GM13976 (cell line): ENCODE results near the gene SRSF8.

Source experiments
- DNase-seq: peaks from one replicate; pipeline ENCODE4 v3.0.0; 2012; ENCODE audit warnings: low spot score
- in situ Hi-C: fragments of 300-500 bp; cut with MboI; formaldehyde crosslinking; loops from one replicate; pipeline ENCODE4 v1.12.0; 2022; ENCODE audit warnings: low sequenced_read_pairs, mixed read lengths, inconsistent platforms; ENCODE audit not compliant: unreplicated experiment
- TF ChIP-seq, protein P1 (sequence below): IDR thresholded peaks from 2 replicates; pipeline ENCODE4 v1.5.1; 2012; ENCODE audit warnings: borderline replicate concordance, mild to moderate bottlenecking; ENCODE audit not compliant: insufficient read depth; ENCODE audit errors: extremely low read depth, missing control alignments, control extremely low read depth

The SRSF8 gene

DNA sequence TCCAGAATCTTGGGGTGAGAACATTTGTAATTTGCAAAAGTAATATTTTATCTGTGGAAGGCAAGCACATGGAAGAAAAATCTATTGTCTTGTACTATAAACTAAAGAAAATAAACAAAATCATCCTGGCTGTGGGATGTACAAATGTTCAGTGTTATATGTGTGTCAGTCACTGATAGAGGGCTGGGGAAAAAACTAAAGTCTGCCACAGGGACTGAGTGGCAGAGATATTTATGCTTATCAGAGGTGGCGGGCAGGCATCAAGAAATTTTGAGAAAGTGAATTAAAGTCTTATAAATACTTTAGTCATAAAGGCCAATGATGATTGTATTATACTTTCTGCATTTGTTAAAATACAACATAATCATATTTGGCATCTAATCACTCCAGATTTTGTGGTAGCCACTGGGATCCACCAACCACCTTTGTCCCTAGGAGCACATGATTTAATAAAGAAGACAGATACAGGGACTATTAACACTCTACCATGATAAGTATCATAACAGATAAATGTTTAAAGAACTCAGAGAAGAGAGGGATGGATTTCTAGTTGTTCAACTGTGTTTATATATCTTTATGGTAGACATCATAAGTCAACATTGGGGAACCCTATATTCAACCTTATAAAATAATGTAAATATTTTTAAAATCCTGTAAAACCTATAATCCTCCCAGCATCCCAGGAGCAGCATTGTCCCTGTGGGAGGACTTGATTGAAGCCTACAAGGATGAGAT is 20.3 kb downstream of the SRSF8 start:
- DNase-seq, result no peak
- in situ Hi-C loops, result no loop called here
- TF ChIP-seq, protein P1, sequence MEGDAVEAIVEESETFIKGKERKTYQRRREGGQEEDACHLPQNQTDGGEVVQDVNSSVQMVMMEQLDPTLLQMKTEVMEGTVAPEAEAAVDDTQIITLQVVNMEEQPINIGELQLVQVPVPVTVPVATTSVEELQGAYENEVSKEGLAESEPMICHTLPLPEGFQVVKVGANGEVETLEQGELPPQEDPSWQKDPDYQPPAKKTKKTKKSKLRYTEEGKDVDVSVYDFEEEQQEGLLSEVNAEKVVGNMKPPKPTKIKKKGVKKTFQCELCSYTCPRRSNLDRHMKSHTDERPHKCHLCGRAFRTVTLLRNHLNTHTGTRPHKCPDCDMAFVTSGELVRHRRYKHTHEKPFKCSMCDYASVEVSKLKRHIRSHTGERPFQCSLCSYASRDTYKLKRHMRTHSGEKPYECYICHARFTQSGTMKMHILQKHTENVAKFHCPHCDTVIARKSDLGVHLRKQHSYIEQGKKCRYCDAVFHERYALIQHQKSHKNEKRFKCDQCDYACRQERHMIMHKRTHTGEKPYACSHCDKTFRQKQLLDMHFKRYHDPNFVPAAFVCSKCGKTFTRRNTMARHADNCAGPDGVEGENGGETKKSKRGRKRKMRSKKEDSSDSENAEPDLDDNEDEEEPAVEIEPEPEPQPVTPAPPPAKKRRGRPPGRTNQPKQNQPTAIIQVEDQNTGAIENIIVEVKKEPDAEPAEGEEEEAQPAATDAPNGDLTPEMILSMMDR, result no peak

DNA sequence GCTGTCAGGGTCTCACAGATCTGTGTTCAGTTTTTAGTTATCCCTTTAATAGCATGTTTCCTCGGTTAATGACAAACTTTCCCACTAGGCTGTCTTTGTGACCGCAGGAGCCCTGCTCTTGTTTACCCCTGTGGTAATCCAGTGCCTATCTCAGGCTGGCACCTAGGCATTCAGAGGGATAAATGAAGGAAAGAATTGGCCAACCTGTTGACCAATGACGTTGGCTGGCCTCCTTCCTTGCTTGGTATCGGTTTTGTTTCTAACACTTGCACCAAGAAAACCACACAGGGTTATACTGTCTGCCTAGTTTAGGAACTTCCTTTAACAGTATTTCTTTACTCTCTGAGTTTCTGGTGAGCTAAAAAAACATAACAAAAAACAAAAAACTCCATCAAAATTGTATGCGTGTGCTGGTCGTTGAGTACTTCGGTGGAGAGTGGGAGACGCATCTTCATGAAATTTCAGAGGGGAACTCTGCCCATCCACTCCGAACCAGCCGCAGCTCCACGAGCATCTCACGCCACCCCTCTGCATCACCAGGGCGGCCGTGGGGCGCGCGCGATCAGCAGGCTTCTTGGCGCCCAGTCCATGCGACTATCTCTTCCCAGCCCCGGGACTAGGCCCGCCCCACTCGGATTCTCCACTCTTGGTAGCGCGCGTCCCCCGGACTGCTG is 22.4 kb downstream of the SRSF8 start:
- TF ChIP-seq, protein P1, result no peak
- in situ Hi-C loops, result no loop called here
- DNase-seq, result peak; percentile 48

DNA sequence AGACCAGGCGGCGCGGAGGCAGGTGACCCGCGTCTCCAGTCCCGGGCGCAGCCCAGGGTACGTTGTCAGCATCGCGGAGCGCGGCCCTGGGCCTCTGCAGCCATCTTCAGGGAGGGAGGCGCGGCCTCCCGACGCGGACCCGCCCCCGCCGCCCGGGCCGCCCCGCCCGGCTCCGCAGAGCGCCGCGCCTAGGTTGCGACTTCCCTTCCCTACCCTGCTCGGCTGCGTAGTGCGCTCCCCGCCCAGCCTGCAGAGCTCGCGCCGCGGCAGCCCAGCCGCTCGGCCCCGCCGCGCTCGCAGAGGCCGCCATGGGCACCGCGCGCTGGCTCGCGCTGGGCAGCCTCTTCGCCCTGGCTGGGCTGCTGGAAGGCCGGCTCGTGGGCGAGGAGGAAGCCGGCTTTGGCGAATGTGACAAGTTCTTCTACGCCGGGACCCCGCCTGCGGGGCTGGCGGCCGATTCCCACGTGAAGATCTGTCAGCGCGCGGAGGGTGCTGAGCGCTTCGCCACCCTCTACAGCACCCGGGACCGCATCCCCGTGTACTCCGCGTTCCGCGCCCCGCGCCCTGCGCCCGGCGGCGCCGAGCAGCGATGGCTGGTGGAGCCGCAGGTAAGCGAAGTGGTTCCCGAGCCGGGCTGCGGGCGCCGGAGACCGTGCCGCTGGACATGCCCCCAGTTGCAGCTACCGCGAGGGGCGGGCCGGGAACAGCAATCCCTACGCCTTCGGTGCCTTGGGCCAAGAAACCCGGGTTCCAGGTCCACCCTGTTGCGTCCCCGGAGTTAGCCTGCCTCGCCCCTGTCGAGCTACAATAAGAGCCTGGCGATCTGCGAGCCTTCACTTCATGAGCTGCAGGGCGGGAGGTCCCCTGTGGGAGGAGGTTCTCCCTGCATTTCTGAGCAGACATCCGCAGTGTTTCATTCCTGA is 23.2 kb downstream of the SRSF8 start, which contains the start of gene ENDOD1:
TSS of gene ENDOD1 (plus strand) at position 227 of the 923 bp plus-strand sequence. CDS start at position 309, 82 bp downstream.
- in situ Hi-C loops, result no loop called here
- TF ChIP-seq, protein P1, result peak; percentile 3
- peak; percentile 89 for DNase-seq

DNA sequence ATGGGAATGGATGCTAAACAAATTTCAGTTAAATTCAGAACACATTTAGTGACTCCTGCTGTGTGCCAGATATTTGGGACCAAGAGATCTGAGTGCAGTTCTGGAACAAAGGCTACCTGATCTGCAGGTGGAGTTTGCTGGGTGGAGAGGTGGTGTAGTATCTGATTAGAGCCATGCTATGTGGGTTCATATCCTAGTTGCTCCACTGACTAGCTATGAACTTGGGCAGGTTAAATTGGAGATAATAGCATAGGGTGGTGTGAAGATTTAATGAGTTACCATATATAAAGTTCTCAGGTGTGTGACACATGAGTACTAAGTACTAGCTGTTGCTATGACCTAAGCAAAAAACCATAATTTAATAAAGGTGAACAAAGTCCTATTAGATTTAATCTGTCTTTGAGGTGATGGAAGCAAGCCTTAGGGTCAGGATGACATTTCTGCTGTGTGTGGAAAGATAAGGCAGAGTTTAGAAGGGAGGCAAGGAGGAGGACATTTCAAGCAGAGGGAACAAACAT is 25.0 kb downstream of the SRSF8 start:
- TF ChIP-seq, protein P1, result no peak
- no peak for DNase-seq
- in situ Hi-C loops, result no loop called here

DNA sequence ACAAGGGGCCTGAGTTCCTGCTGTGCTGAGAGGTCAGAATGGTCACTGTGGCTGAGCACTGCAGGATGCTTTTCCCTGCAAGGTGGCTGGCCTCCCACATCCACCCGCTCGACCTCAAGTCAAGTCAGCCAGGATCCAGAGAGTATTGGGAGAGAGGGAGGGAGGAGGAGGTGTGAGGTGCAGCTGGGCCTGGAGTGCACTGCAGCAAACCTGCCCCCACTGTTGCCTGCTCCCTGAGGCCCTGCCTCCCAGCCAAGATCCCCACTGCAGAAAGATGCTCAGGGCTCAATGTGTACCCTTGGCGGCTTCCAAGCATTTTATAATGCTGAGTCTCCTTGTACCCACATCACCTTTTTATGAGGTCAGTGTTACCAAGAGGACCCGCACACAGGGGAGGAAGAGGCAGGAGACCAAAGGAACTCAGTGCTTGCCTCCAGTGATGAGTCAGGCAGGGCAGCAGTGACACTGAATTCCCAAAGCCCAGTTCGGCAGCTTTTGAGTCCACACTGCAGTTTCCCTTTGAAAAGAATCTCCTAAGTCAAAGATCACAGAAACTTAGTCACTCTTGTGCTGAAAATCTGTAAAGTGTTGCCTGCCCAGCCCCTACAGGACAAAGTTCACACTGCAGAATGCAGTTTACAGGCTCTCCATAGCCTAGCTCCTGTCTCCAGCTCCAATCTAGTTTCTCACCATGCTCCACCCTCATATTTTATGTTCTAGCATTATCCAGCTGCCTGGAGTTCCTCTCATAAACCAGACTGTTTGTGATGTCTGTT is 26.0 kb downstream of the SRSF8 start:
- TF ChIP-seq, protein P1, result no peak
- in situ Hi-C loops, result no loop called here
- DNase-seq, result no peak
